Vagina (tissue), 2 donors: Measurements from ENCODE around the gene KICS2.

ENCODE experiments used
- CTCF ChIP-seq, 3 experiments: fragments of 450-650 bp in 2 of 3; fragments of 200-600 bp in 1 of 3; sonication (generic) in 1 of 3; IDR thresholded peaks; one replicate each; pipeline ENCODE4 v1.5.1; 2017 to 2019; ENCODE audit warnings: antibody characterized with exemption in 3 of 3, mild to moderate bottlenecking in 2 of 3, moderate library complexity in 2 of 3
- POLR2A ChIP-seq, 2 donors: fragments of 450-650 bp; IDR thresholded peaks; one replicate each; pipeline ENCODE4 v1.6.1; 2017; ENCODE audit warnings: antibody characterized with exemption in 2 of 2, mild to moderate bottlenecking in 2 of 2, moderate library complexity in 2 of 2

- TF ChIP-seq POLR2A (IDR thresholded peaks at IDR 0.05) (no peak), CTCF (IDR thresholded peaks at IDR 0.05) (no peak)
These were observed 34.7 kb downstream of the KICS2 start for GRCh38 chr12:64187370-64187769.
